ENCODE data around the gene GTPBP3.

GTPBP3 gene

DNA sequence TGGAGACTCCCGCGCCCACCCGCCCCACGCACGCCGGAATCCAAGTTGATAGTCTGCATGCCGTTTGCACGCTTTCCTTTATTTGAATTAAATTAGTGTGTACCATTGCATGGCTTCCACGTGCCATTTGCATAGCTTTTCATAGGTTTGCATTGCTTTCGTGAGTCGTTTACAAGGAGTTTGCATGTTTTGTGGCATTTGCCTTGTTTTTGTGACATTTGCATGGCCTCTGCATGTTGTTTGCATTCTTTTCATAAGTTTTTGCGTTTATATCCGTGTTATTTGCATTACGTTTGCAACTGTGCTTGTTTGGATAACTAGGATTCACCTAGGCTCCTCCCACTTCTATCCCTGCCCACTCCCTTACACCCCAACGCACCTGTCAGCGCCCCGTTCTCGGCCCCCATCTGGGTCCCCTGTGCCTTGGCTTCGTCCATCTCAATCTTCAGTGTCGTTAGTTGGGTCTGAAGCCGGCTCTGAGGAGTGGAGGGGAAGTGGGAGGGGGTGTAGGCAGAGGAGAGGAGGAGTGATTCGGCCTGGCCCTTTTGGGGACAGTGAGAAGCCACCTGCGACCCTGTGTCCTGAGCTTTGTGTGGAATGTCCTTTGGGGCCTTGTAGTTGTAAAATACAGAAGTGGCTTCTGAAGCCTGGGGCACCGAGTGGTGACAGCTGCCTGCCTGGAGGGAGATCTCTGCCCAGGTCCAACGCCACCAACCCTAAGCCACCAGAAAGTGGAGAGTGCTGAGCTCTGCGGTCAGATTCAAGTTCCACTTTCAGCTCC, 54.2 kb downstream of the GTPBP3 start:
- DNase-seq: no peak
